Heart left ventricle (tissue), 13 donors: Measurements from ENCODE around the gene URGCP.

Source experiments
- POLR2A ChIP-seq, 2 donors: fragments of 450-650 bp; IDR thresholded peaks; one replicate each; pipeline ENCODE4 v1.6.1; 2017; ENCODE audit warnings: antibody characterized with exemption in 2 of 2, mild to moderate bottlenecking in 2 of 2, moderate library complexity in 2 of 2
- TF ChIP-seq, protein P1 (sequence below), 12 donors: fragments of 200-600 bp; sonication (generic) in 4 of 12; IDR thresholded peaks; one replicate each; pipeline versions ENCODE4 v1.5.0 to v1.8.0; 2018 to 2022; ENCODE audit warnings: antibody characterized with exemption in 12 of 12, mild to moderate bottlenecking in 5 of 12
- donor health status: ischemic (EF 13 %, LVEDD 7.1; RV severe dilation, severe dysfunction).
- donor health status: DM: no; HTN: yes; CAD: no.
- donor health status: DM: no; HTN: no; CAD: no.
- donor health status: ischemic (EF 25% LVEDD 6.9; RV normal size, moderate dysfunction).
- donor health status: ischemic (EF 25% LVEDD 5.7; RV mildly dilated, moderate dysfunction).
- donor health status: ischemic (EF 35%, LVEDD 5.7; RV mildly dilated, moderate dysfunction).
- donor health status: nonischemic (EF 11% LVEDD 7.7; RV severe dilation, severe dysfunction).
- donor health status: DM: yes; HTN: yes; CAD: no.
- donor health status: PGD.
- donor health status: ischemic (EF 29% LVEDD 5.4; RV normal size, mild dysfunction).
- donor health status: nonischemic (EF 23%, LVEDD 6.1; RV moderate dilation, normal function).

DNA sequence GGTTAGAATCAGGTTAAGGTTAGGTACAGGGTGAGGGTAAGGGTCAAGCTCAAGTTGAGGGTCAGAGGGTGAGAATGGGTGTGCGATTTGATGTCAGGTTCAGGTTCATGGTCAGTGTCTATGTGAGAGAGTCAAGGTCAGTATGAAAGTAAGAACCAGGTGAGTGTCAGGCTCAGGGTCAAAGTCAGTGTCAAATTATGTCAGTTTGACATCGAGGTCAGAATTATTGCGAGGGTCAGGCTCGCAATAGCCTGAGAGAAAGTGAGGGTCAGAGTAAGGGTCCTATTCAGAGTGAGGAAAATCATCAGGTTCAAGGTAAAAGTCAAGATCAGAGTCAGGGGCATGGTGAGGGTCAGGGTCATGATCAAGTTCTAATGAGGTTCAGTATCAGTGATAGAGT is 50.1 kb downstream of the URGCP start:
- TF ChIP-seq, protein P1, sequence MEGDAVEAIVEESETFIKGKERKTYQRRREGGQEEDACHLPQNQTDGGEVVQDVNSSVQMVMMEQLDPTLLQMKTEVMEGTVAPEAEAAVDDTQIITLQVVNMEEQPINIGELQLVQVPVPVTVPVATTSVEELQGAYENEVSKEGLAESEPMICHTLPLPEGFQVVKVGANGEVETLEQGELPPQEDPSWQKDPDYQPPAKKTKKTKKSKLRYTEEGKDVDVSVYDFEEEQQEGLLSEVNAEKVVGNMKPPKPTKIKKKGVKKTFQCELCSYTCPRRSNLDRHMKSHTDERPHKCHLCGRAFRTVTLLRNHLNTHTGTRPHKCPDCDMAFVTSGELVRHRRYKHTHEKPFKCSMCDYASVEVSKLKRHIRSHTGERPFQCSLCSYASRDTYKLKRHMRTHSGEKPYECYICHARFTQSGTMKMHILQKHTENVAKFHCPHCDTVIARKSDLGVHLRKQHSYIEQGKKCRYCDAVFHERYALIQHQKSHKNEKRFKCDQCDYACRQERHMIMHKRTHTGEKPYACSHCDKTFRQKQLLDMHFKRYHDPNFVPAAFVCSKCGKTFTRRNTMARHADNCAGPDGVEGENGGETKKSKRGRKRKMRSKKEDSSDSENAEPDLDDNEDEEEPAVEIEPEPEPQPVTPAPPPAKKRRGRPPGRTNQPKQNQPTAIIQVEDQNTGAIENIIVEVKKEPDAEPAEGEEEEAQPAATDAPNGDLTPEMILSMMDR (IDR thresholded peaks at IDR 0.05), result no peak
- no peak for TF ChIP-seq POLR2A (IDR thresholded peaks at IDR 0.05)
